T-helper 2 cell treated with Interferon-gamma antibody and Interleukin-4, amounts not matched to agents 5 μg/mL and 100 μg/mL, for 36 hours (primary cell): Measurements from ENCODE around the gene CX3CL1.

Experiments
- DNase-seq: peaks from one replicate; pipeline ENCODE4 v3.0.0; 2021; ENCODE audit warnings: low spot score
- H3K27ac Mint-ChIP-seq: one replicate; pipeline ENCODE4 v1.8.0; 2021; ENCODE audit warnings: mild to moderate bottlenecking, mixed read lengths
- H3K27me3 Mint-ChIP-seq: one replicate; pipeline ENCODE4 v1.8.0; 2021; ENCODE audit warnings: low read depth, mixed read lengths
- H3K36me3 Mint-ChIP-seq: one replicate; pipeline ENCODE4 v1.8.0; 2021; ENCODE audit warnings: low read depth, mixed read lengths
- H3K4me1 Mint-ChIP-seq: one replicate; pipeline ENCODE4 v1.8.0; 2021; ENCODE audit warnings: low read depth, mixed read lengths
- H3K4me3 Mint-ChIP-seq: one replicate; pipeline ENCODE4 v1.8.0; 2022; ENCODE audit warnings: mild to moderate bottlenecking, moderate library complexity, mixed read lengths
- H3K9me3 Mint-ChIP-seq: one replicate; pipeline ENCODE4 v1.8.0; 2021; ENCODE audit warnings: mixed read lengths

The CX3CL1 gene

DNA sequence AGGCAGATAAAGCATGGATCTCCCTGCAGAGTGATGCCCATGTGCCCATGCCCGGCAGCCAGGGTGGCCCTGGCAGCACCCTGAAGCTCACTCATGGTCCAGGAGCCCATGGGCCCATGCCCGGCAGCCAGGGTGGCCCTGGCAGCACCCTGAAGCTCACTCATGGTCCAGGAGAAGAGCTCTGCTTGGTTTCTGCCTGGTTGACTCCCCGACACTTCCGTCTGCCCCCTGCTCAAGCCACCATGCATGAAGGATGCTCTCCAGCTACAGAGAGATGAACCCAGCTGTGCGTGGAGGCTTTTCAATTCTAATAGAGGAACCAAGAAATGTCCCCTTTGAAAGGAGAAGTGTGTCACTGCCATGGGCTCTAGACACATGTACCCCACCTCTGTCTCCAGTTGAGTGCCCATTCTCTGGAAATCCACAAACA, 41.0 kb downstream of the CX3CL1 start:
- DNase-seq, result no peak
- H3K27me3 Mint-ChIP-seq, result peaks cover 2% of the 10 kb centered on the region
- no peaks in the 10 kb centered on the region for H3K9me3 Mint-ChIP-seq
- peaks cover 11% of the 10 kb centered on the region for H3K4me1 Mint-ChIP-seq
- no peaks in the 10 kb centered on the region for H3K36me3 Mint-ChIP-seq
- H3K4me3 Mint-ChIP-seq, result no peak overlapping the region
- H3K27ac Mint-ChIP-seq, result no peak overlapping the region

DNA sequence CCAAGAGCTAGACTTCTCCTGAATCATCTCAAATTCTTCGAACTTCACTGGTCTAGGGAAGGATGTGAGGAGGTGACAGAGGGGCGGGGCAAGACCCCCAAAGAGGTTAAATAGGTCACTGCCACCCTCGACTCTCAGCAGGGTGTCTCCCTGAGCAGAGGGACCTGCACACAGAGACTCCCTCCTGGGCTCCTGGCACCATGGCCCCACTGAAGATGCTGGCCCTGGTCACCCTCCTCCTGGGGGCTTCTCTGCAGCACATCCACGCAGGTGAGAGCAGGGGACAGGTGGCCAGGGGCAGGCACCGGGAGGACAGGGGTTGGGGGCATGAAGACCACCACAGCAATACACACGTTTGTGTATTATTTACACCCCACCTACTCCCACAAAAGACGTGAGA, 41.4 kb downstream of the CX3CL1 start:
- Mint-ChIP-seq H3K27ac (no peak overlapping the region), H3K4me1 (peaks cover 14% of the 10 kb centered on the region)

DNA sequence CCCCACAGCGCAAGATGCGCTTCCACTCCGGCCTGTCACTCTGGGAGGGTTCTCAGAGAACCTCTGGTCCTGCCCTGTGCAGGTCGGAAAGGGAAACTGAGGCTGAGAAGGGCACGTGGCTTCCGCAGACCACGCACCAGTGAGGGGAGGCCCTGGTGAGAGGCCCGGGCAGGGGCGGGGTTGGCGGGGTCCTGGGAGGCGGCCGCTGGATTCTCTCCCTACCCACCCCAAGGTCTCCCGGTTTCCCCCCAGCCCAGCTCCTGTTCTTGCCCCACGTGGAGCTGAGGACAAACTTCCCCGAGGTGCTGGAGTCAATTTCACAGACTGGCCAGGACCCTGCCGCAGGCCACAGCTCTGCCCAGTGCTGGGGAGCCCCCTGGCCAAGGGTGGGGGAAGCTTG, 43.8 kb downstream of the CX3CL1 start:
- no peaks in the 10 kb centered on the region for H3K36me3 Mint-ChIP-seq
- no peak for DNase-seq
- H3K27me3 Mint-ChIP-seq, result peaks cover 2% of the 10 kb centered on the region
- no peak overlapping the region for H3K4me3 Mint-ChIP-seq
- H3K27ac Mint-ChIP-seq, result no peak overlapping the region
- H3K4me1 Mint-ChIP-seq, result peaks cover 17% of the 10 kb centered on the region
- H3K9me3 Mint-ChIP-seq, result no peaks in the 10 kb centered on the region

More for the DNA sequence above, 41.4 kb downstream of the CX3CL1 start:
- peaks cover 2% of the 10 kb centered on the region for H3K27me3 Mint-ChIP-seq
- DNase-seq, result no peak
- no peak overlapping the region for H3K4me3 Mint-ChIP-seq
- no peaks in the 10 kb centered on the region for H3K9me3 Mint-ChIP-seq
- H3K36me3 Mint-ChIP-seq, result no peaks in the 10 kb centered on the region

DNA sequence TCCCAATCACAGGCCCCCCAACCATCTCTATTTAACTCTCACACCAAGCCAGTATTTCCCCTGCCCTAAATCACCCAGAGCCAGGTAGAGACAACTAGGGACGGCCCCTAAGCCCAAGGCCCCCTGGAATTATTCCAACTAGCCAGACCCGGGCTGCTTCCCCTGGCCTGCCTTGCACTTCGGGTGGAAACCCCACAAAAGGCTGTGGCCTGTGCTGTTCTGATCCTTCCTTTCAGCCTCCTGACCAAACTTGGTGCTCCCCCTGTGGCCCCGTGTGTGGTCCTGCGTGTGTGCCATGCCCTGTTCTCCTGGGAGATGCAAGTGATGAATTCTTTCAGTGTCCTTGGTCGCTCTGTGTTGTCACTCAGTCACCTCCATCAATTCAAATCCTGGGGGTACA, 47.2 kb downstream of the CX3CL1 start:
- no peaks in the 10 kb centered on the region for H3K9me3 Mint-ChIP-seq
- peaks cover 17% of the 10 kb centered on the region for H3K4me1 Mint-ChIP-seq
- DNase-seq, result no peak
- H3K27ac Mint-ChIP-seq, result no peak overlapping the region
- peaks cover 2% of the 10 kb centered on the region for H3K27me3 Mint-ChIP-seq
- H3K4me3 Mint-ChIP-seq, result no peak overlapping the region
- no peaks in the 10 kb centered on the region for H3K36me3 Mint-ChIP-seq

DNA sequence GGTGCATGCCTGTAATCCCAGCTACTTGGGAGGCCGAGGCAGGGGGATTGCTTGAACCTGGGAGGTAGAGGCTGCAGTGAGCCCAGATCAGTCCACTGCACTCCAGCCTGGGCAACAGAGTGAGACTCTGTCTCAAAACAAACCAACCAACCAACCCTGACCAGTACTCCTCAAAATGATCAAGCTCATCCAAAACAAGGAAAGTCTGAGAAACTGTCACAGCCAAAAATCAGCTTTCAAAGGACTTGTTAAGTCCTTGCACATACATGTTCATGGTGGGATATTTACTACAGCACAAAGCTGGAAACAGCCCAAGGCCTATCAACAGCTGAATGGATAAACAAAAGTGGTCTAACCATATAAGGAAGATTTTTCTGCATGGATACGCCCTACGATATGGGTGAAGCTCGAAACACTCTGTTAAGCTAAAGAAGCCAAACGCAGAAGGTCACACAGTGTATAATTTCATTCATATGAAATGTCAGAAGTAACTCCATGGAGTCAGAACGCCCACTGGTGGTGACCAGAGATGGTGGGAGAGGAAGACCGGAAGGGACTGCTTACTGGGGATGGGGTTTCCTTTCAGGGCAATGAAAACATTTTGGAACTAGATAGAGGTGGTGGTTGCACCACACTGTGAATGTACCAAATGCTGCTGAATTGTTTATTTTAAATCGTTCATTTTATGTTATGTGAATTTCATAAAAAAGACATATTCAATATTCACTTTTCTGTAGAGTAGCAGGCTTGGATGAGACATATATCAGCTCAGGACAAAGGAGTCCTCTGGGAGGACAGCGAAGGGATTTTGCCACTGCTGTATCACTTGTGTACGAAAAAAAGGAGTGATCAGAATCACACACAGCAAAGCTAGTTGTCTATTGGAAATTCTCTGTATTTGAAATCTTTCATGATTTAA, 50.0 kb downstream of the CX3CL1 start:
- H3K36me3 Mint-ChIP-seq, result no peaks in the 10 kb centered on the region
- H3K9me3 Mint-ChIP-seq, result no peaks in the 10 kb centered on the region
- H3K27ac Mint-ChIP-seq, result no peak overlapping the region
- H3K4me1 Mint-ChIP-seq, result peaks cover 11% of the 10 kb centered on the region
- H3K27me3 Mint-ChIP-seq, result peaks cover 2% of the 10 kb centered on the region
- no peak overlapping the region for H3K4me3 Mint-ChIP-seq
- DNase-seq, result no peak

DNA sequence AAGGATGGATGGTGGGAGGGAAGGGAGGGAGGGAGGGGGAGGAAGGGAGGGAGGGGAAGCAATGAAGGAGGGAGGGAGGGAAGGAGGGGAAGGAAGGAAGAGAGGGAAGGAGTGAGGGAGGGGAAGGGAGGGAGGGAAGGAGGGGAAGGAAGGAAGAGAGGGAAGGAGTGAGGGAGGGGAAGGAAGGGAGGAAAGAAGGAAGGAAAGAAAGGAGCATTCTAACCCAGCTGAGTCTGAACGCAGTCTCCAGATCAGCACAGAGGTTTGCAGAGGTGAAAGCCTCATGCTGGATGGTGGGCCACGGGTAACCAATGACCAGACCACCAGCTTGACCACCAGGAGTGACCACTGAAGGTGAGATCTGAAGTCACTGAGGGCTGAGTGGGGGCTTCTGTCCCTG, 50.9 kb downstream of the CX3CL1 start:
- H3K27me3 Mint-ChIP-seq, result no peaks in the 10 kb centered on the region
- H3K9me3 Mint-ChIP-seq, result no peaks in the 10 kb centered on the region
- H3K4me1 Mint-ChIP-seq, result peaks cover 6% of the 10 kb centered on the region
- no peak overlapping the region for H3K27ac Mint-ChIP-seq
- peaks cover 6% of the 10 kb centered on the region for H3K36me3 Mint-ChIP-seq
- DNase-seq, result no peak
- H3K4me3 Mint-ChIP-seq, result no peak overlapping the region

DNA sequence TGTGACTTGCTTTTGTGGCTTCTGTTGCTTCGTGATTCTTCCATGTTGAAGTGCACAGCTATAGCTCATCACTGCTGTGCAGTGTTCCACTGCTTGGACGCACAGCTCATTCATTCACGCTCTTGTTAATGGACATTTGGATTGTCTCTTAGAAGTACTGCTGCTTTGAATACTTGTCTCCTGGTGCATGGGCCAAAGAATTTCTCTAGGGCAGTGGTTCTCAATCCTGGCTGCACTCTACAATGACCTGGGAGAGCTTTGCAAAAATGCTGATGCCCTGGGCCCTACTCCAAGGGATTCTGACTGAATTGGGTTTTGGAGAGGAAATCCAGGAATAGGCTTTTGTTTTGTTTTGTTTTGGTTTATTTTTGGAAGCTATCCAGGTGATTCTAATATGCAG, 52.3 kb downstream of the CX3CL1 start:
- H3K27ac Mint-ChIP-seq, result no peak overlapping the region
- H3K9me3 Mint-ChIP-seq, result no peaks in the 10 kb centered on the region
- DNase-seq, result no peak
- no peak overlapping the region for H3K4me3 Mint-ChIP-seq
- H3K27me3 Mint-ChIP-seq, result no peaks in the 10 kb centered on the region
- no peaks in the 10 kb centered on the region for H3K4me1 Mint-ChIP-seq
- peaks cover 15% of the 10 kb centered on the region for H3K36me3 Mint-ChIP-seq

DNA sequence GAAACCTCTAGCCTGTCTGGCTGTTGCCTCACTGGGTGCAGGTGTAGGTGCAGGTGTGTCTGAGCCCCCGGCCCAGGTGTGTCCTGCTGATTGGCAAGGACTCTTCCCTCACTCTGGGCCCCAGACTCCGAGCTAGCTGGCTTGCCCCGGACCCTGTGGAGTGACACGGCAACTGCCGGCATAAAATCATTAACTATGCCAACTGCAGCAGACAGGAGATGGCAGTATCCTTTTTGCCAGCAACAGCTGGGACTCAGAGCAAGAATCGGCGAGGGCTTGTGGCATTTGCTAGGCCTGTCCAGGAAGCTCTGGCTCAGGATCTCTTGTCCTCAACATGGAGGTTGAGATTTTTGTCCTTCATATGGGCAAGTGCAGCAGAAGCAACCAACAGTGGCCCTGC, 54.1 kb downstream of the CX3CL1 start:
- no peak for DNase-seq
- Mint-ChIP-seq H3K9me3 (no peaks in the 10 kb centered on the region), H3K36me3 (peaks cover 28% of the 10 kb centered on the region), H3K4me1 (no peaks in the 10 kb centered on the region), H3K27ac (no peak overlapping the region), H3K4me3 (no peak overlapping the region), H3K27me3 (no peaks in the 10 kb centered on the region)

DNA sequence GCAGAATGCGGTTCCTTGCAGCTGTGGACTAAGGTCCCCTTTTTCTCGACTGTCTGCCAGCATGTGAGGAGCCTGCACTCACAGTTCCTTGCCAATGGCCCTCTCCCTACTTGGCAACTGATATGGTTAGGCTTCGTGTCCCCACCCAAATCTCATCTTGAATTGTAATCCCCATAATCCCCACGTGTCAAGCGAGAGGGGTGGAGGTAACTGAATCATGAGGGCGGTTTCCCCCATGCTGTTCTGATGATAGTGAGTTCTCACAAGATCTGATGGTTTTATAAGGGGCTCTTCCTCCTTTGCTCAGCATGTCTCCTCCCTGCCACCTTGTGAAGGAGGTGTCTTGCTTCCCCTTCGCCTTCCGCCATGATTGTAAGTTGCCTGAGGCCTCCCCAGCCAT, 55.0 kb downstream of the CX3CL1 start:
- Mint-ChIP-seq H3K4me1 (no peaks in the 10 kb centered on the region), H3K27ac (no peak overlapping the region), H3K4me3 (no peak overlapping the region), H3K27me3 (no peaks in the 10 kb centered on the region), H3K36me3 (peaks cover 33% of the 10 kb centered on the region), H3K9me3 (no peaks in the 10 kb centered on the region)
- no peak for DNase-seq

DNA sequence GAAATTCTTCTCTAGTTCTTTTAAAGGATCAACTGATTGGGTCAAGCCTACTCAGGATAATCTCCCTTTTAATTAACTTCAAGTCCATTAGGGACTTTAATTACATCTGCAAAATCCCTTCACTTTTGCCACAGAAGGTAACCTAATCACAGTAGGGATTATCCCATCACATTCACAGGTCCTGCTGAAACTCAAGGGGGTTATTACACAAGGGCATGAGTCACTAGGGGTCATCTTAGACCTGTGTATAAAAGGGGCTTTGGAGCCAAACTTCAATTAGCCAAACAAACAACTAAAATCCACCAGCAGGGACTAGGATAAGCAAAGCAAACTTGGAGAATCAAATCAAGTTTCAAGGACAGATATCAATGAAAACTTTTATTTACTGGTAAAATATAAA, 55.5 kb downstream of the CX3CL1 start:
- DNase-seq, result no peak
- H3K27ac Mint-ChIP-seq, result no peak overlapping the region
- peaks cover 38% of the 10 kb centered on the region for H3K36me3 Mint-ChIP-seq
- H3K4me3 Mint-ChIP-seq, result no peak overlapping the region
- no peaks in the 10 kb centered on the region for H3K27me3 Mint-ChIP-seq
- no peaks in the 10 kb centered on the region for H3K9me3 Mint-ChIP-seq
- no peaks in the 10 kb centered on the region for H3K4me1 Mint-ChIP-seq

DNA sequence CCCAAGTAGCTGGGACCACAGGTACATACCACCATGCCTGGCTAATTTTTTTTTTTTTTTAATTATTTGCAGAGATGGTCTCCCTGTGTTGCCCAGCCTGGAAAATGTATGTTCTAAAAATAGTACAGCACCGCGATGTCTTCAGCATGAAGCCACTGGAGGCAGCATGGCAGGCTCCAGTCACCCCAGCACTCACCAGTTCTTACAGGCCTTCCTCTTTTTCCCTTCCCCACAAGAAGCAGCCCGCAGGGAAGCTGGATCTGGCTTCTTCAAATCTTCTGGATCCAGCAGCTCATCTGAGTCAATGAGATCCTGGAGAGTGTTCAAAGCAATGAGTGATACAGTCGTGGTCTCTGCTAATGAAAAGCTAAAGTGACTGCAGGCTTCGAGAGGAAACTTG, 58.7 kb downstream of the CX3CL1 start:
- H3K36me3 Mint-ChIP-seq, result peaks cover 54% of the 10 kb centered on the region
- H3K4me1 Mint-ChIP-seq, result no peaks in the 10 kb centered on the region
- no peak for DNase-seq
- H3K27ac Mint-ChIP-seq, result no peak overlapping the region
- H3K9me3 Mint-ChIP-seq, result no peaks in the 10 kb centered on the region
- H3K27me3 Mint-ChIP-seq, result no peaks in the 10 kb centered on the region
- H3K4me3 Mint-ChIP-seq, result no peak overlapping the region

DNA sequence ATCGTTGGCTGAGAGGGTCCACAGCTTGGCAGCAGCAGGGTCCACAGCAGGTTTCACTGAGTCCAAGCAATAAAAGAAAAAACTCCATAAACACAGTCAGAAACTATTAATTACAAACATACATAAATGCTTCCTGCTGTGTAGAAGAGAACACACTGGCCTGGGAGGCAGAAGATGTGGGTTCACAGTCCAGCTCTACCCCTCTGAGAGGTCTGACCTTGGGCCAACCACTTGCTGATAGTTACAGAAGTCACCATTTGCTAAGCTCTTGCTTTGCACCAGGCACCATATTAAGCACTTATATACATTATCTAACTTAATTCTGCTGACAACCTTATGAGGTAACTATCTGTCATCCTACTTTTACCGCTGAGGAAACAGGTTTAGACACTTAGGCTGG, 60.2 kb downstream of the CX3CL1 start:
- no peaks in the 10 kb centered on the region for H3K9me3 Mint-ChIP-seq
- no peaks in the 10 kb centered on the region for H3K4me1 Mint-ChIP-seq
- no peak for DNase-seq
- no peak overlapping the region for H3K4me3 Mint-ChIP-seq
- H3K27me3 Mint-ChIP-seq, result no peaks in the 10 kb centered on the region
- H3K27ac Mint-ChIP-seq, result no peak overlapping the region
- peaks cover 57% of the 10 kb centered on the region for H3K36me3 Mint-ChIP-seq

DNA sequence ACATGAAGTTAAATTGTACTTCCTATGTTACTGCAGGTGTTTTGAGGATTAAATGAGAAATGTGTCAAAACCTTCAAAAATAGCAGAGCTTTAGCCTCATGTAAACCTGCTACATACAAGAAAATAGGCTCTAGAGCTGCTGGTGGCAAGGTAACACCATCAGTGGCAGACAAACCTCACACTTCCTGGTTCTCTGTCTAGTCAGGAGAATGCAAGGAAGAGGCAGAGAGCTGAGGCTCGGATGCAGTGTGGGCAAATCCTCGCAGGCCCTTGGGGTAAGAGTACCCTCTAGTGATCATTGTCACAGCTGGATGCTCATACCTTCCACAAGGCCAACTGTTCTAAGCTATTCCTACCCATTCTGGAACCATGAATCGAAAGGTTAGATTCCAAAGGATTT, 60.7 kb downstream of the CX3CL1 start:
- Mint-ChIP-seq H3K36me3 (peaks cover 55% of the 10 kb centered on the region), H3K4me3 (no peak overlapping the region), H3K27ac (no peak overlapping the region), H3K4me1 (no peaks in the 10 kb centered on the region), H3K9me3 (no peaks in the 10 kb centered on the region), H3K27me3 (no peaks in the 10 kb centered on the region)
- DNase-seq, result no peak

DNA sequence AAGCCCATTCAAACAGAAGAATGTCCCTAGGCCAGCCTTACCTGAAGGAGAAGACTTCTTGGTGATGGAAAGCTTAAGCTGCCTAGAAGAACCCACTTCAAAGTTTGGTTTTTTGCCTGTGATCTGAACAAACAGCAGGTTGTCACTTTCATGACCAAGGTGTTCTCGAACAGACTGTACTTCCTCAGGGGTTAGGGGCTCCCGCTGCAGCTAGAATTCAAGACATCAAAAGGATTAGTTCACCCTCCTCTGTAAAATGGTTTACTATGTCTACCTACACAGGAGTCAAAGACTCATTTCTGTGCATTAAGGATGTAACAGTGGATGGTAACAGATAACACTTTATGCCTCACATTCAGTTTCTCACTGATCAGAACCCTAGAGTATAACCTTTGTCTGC, 61.7 kb downstream of the CX3CL1 start:
- peaks cover 57% of the 10 kb centered on the region for H3K36me3 Mint-ChIP-seq

More for the DNA sequence above, 61.7 kb downstream of the CX3CL1 start:
- no peaks in the 10 kb centered on the region for H3K4me1 Mint-ChIP-seq
- H3K9me3 Mint-ChIP-seq, result no peaks in the 10 kb centered on the region
- no peak overlapping the region for H3K4me3 Mint-ChIP-seq
- no peak overlapping the region for H3K27ac Mint-ChIP-seq
- DNase-seq, result no peak
- H3K27me3 Mint-ChIP-seq, result no peaks in the 10 kb centered on the region
